Smooth muscle cell (in vitro differentiated cells): ENCODE measurements around the gene CCR5. TPM values are rescaled to one million over a fixed set of nuclear protein-coding genes. Genes with fewer than 3 reads are reported as not detected.

Experiments used
- DNase-seq: peaks from one replicate; lab custom pipeline; 2025; ENCODE audit not compliant: unreplicated experiment; lab: John Stamatoyannopoulos, UW
- H2AFZ ChIP-seq: fragments of 200-600 bp; sonication (generic); 2 replicates; pipeline ENCODE4 v1.6.0; 2016; ENCODE audit warnings: antibody characterized with exemption, low read depth, mild to moderate bottlenecking
- H3F3A ChIP-seq: fragments of 200-600 bp; sonication (generic); 2 replicates; pipeline ENCODE4 v1.6.0; 2017; ENCODE audit warnings: antibody characterized with exemption, low read depth
- H3K27ac ChIP-seq: fragments of 200-600 bp; sonication (generic); 2 replicates; pipeline ENCODE4 v1.5.1; 2016; ENCODE audit warnings: low read depth, mild to moderate bottlenecking
- H3K27me3 ChIP-seq: fragments of 200-600 bp; sonication (generic); 2 replicates; pipeline ENCODE4 v1.6.1; 2016; ENCODE audit warnings: low read depth, mild to moderate bottlenecking
- H3K36me3 ChIP-seq: fragments of 200-600 bp; sonication (generic); 2 replicates; pipeline ENCODE4 v1.5.1; 2016; ENCODE audit warnings: low read depth
- H3K4me1 ChIP-seq: fragments of 200-600 bp; sonication (generic); 2 replicates; pipeline ENCODE4 v1.5.1; 2016; ENCODE audit warnings: low read depth
- H3K4me2 ChIP-seq: fragments of 200-600 bp; sonication (generic); 2 replicates; pipeline ENCODE4 v1.6.0; 2016; ENCODE audit warnings: mild to moderate bottlenecking
- H3K4me3 ChIP-seq: fragments of 200-600 bp; sonication (generic); 2 replicates; pipeline ENCODE4 v1.5.1; 2016; ENCODE audit warnings: mild to moderate bottlenecking
- H3K79me2 ChIP-seq: fragments of 200-600 bp; sonication (generic); 2 replicates; pipeline ENCODE4 v1.6.0; 2016; ENCODE audit warnings: low read depth, mild to moderate bottlenecking
- H3K9ac ChIP-seq: fragments of 200-600 bp; sonication (generic); 2 replicates; pipeline ENCODE4 v1.6.0; 2016; ENCODE audit warnings: low read depth
- H3K9me3 ChIP-seq: fragments of 200-600 bp; sonication (generic); replicated peaks from 2 replicates; pipeline ENCODE4 v1.5.1; 2016; ENCODE audit warnings: low read depth
- H4K20me1 ChIP-seq: fragments of 200-600 bp; sonication (generic); 2 replicates; pipeline ENCODE4 v1.6.0; 2016; ENCODE audit warnings: low read depth
- WGBS: methylation state at CpG from one replicate; pipeline ENCODE4 v1.1.7; 2016; ENCODE audit warnings: low lambda C conversion rate; 5-methylcytosine and 5-hydroxymethylcytosine counted together
- polyA plus RNA-seq: library from polyadenylated mRNA; unstranded; fragments of >200 nt; fragmentation: Nextera tagmentation; extraction: Ambion mirVana; gene quantifications from 2 replicates; pipeline ENCODE4 v1.2.1, GENCODE V29; 2016
- total RNA-seq: library from RNA; depleted of rRNA; stranded (reverse); fragments of >200 nt; gene quantifications from 2 replicates; pipeline ENCODE4 v1.2.3, GENCODE V29; 2014
- TF ChIP-seq, protein P1 (sequence below): fragments of 200-600 bp; sonication (generic); IDR thresholded peaks from 2 replicates; pipeline ENCODE4 v1.5.1; 2017; ENCODE audit warnings: borderline replicate concordance, mild to moderate bottlenecking, antibody characterized with exemption; ENCODE audit not compliant: insufficient read depth, poor library complexity, severe bottlenecking

Gene CCR5
- total and polyA plus RNA-seq, 2 experiments from 2014 or later: not detected

DNA sequence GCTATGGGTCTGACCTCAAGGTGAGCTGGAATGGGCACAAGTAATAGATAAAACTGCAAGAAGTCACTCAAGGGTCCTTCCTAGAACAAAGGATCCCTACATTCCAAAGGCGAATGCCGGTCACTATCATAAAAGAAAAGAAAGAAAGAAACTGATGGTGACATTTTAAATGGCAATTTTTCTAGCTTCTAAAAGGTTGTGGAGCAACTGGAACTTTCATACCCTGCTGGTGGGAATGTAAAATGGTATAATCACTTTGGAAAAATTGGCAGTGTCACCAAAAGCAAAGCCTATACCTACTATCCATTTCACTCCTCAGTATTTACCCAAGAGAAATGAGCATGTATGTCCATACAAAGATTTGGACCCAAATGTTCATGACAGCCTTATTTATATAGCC lies 40.5 kb downstream of the CCR5 start:
- no peak overlapping the region for H2AFZ ChIP-seq
- TF ChIP-seq, protein P1, sequence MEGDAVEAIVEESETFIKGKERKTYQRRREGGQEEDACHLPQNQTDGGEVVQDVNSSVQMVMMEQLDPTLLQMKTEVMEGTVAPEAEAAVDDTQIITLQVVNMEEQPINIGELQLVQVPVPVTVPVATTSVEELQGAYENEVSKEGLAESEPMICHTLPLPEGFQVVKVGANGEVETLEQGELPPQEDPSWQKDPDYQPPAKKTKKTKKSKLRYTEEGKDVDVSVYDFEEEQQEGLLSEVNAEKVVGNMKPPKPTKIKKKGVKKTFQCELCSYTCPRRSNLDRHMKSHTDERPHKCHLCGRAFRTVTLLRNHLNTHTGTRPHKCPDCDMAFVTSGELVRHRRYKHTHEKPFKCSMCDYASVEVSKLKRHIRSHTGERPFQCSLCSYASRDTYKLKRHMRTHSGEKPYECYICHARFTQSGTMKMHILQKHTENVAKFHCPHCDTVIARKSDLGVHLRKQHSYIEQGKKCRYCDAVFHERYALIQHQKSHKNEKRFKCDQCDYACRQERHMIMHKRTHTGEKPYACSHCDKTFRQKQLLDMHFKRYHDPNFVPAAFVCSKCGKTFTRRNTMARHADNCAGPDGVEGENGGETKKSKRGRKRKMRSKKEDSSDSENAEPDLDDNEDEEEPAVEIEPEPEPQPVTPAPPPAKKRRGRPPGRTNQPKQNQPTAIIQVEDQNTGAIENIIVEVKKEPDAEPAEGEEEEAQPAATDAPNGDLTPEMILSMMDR: peak; percentile 21
- peaks cover 72% of the 10 kb centered on the region for H3K27me3 ChIP-seq
- H3K9ac ChIP-seq: no peak overlapping the region
- WGBS: 96% methylated on average over 2 of the region's 2 CpGs
- H4K20me1 ChIP-seq: no peaks in the 10 kb centered on the region
- no peaks in the 10 kb centered on the region for H3K79me2 ChIP-seq
- H3K4me3 ChIP-seq: no peak overlapping the region
- no peaks in the 10 kb centered on the region for H3F3A ChIP-seq
- no peak for DNase-seq
- no peaks in the 10 kb centered on the region for H3K4me1 ChIP-seq
- H3K9me3 ChIP-seq: no peaks in the 10 kb centered on the region
- no peaks in the 10 kb centered on the region for H3K36me3 ChIP-seq
- H3K4me2 ChIP-seq: no peak overlapping the region
- H3K27ac ChIP-seq: no peak overlapping the region

DNA sequence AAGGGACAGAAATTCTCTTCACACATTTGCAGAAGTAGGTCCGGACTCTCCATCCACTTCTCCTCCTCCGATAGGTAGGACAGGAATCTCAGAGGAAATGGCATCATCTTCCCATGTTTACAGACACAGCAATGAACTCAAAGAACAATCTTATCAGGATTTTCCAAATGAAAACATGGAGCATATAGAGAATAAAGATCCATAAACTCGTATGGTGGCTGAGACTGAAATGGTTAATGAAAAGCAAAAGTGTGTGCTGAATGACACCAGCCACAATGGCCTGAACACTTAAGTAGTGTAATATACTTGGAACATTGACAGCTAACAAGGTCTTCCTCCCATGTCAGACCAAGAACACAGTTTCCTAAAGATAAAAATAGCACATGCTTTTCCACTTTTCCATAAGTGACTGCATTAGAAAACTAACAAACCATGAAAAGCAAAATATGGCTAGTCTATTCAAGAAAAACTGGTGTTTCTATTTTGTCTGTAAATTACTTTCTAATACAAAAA lies 42.1 kb downstream of the CCR5 start:
- Histone ChIP-seq H4K20me1 (no peaks in the 10 kb centered on the region), H3K36me3 (no peaks in the 10 kb centered on the region), H3K79me2 (no peaks in the 10 kb centered on the region), H3K4me1 (no peaks in the 10 kb centered on the region), H3F3A (no peaks in the 10 kb centered on the region), H3K4me2 (no peak overlapping the region), H3K9me3 (no peaks in the 10 kb centered on the region), H3K27ac (no peak overlapping the region), H3K27me3 (peaks cover 56% of the 10 kb centered on the region), H2AFZ (no peak overlapping the region), H3K9ac (no peak overlapping the region), H3K4me3 (no peak overlapping the region)
- TF ChIP-seq, protein P1: no peak
- DNase-seq: no peak
- 67% methylated on average over 3 of the region's 3 CpGs for WGBS

DNA sequence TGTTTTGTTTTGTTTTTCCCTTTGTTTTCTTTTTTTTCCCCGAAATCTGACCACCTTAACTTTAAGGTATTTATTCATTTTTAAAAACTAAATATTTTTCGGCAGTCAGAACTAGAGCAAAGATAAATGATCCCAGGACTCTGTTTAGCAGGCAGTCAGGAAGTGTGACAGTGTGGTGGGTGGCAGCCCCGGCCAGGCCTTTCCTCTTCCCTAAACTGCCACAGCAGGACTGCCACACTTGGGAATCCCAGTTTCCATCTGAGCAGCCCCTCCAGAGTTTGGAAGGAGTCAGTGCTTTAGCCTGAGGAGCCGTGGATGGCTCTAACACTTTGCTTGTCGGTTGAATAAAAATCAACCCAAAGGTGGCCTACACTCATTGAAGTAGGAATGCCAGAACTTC lies 43.2 kb downstream of the CCR5 start:
- H3K4me2 ChIP-seq: no peak overlapping the region
- DNase-seq: no peak
- peaks cover 45% of the 10 kb centered on the region for H3K27me3 ChIP-seq
- H3F3A ChIP-seq: no peaks in the 10 kb centered on the region
- H3K79me2 ChIP-seq: no peaks in the 10 kb centered on the region
- H3K9me3 ChIP-seq: no peaks in the 10 kb centered on the region
- H4K20me1 ChIP-seq: no peaks in the 10 kb centered on the region
- H3K27ac ChIP-seq: no peak overlapping the region
- WGBS: 78% methylated on average over 5 of the region's 5 CpGs
- no peak overlapping the region for H2AFZ ChIP-seq
- no peak overlapping the region for H3K9ac ChIP-seq
- H3K4me3 ChIP-seq: no peak overlapping the region
- H3K36me3 ChIP-seq: no peaks in the 10 kb centered on the region
- no peaks in the 10 kb centered on the region for H3K4me1 ChIP-seq
- TF ChIP-seq, protein P1: no peak

DNA sequence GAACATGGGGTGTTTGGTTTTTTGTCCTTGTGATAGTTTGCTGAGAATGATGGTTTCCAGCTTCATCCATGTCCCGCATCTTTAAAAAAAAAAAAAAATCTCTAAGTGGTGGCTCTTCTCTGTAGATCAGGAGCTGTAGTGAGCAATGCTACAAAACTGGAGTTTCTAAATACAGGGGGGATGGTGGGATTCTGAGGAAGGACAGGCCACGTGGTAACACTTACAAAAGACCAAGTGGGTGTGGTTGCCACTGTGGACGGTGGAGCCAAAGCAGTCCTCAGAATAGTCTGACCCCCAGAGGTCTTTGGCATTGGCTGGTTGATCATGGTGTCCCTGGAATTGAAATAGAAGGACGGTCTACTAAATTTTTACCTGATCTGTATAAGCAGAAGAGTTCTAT lies 44.0 kb downstream of the CCR5 start:
- Histone ChIP-seq H3K4me1 (no peaks in the 10 kb centered on the region), H3K9ac (no peak overlapping the region), H3K9me3 (no peaks in the 10 kb centered on the region), H4K20me1 (no peaks in the 10 kb centered on the region), H3F3A (no peaks in the 10 kb centered on the region), H2AFZ (no peak overlapping the region), H3K4me3 (no peak overlapping the region), H3K27me3 (peaks cover 38% of the 10 kb centered on the region), H3K27ac (no peak overlapping the region), H3K36me3 (no peaks in the 10 kb centered on the region), H3K4me2 (no peak overlapping the region), H3K79me2 (no peaks in the 10 kb centered on the region)
- no peak for DNase-seq
- TF ChIP-seq, protein P1: no peak
- 85% methylated on average over 4 of the region's 4 CpGs for WGBS
